ENCODE data around the gene SEPSECS.

Gene SEPSECS

DNA sequence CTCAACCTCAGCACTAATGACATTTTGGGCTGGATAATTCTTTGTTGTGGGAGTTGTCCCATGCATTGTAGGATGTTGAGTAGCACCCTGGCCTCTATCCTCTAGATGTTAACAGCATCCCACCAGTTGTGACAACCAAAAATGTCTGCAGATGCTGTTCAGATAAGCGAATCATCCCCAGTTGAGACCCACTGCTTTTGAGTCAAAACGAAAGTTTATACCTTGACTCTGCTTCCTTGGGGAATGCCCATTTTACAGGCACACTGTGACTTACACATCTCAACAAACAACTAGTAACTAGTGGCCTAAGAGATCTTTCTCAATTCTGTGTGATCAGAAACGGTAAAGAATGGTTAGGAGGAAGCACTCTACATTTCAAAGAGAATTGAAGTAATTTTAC lies 37.0 kb downstream of the SEPSECS start:
- Histone ChIP-seq H3K4me1 (no peaks in the 10 kb centered on the region), H3K9me3 (ENCODE audit: control insufficient read depth, low read length) (no peaks in the 10 kb centered on the region), H3K4me3 (ENCODE audit: low read depth, low read length) (no peak overlapping the region), H3K79me2 (no peaks in the 10 kb centered on the region), H3K27me3 (ENCODE audit: control insufficient read depth, insufficient read depth, low read length) (no peaks in the 10 kb centered on the region), H3K36me3 (ENCODE audit: control insufficient read depth, insufficient read depth, low read length) (no peaks in the 10 kb centered on the region), H2AFZ (no peak overlapping the region), H3K4me2 (ENCODE audit: low read length) (no peak overlapping the region), H3K27ac (no peak overlapping the region), H3K9ac (no peak overlapping the region)
- TF ChIP-seq, protein P1, sequence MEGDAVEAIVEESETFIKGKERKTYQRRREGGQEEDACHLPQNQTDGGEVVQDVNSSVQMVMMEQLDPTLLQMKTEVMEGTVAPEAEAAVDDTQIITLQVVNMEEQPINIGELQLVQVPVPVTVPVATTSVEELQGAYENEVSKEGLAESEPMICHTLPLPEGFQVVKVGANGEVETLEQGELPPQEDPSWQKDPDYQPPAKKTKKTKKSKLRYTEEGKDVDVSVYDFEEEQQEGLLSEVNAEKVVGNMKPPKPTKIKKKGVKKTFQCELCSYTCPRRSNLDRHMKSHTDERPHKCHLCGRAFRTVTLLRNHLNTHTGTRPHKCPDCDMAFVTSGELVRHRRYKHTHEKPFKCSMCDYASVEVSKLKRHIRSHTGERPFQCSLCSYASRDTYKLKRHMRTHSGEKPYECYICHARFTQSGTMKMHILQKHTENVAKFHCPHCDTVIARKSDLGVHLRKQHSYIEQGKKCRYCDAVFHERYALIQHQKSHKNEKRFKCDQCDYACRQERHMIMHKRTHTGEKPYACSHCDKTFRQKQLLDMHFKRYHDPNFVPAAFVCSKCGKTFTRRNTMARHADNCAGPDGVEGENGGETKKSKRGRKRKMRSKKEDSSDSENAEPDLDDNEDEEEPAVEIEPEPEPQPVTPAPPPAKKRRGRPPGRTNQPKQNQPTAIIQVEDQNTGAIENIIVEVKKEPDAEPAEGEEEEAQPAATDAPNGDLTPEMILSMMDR (IDR thresholded peaks at IDR 0.05) = no peak

DNA sequence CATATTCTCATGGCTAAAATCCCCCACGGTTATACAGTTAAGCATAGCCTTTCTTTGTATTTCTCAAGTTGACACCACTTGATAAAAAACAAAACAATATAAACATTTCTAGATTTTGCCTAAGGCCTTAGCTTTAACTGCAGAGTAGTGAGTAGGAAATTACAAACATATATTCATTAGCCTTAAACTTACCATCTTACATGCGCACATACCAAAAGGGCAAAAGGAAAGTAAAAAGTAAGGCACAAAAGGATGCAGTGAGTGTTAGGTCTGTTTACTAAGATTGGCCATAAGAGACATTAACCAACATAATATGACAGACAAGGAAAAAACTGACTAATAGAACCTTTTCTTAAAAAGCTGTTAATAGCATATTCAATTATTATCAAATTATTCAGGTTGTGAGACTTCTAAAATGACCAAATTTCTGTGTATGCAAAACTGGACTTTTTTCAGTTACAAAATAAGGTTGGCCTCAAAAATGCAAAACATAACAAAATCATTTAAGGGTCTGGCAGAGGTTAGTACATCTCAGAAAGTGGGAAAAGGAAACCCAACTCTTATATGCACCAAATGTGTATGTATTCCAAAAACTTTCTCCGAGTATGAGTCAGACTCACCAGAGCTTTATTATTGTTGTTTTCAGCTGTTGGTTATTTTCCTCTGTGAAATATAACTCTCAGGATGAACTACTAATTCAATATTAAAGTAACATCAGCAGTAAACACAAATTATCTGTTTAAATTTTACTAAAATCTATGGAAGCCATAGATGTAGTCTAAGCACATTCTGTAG lies 39.9 kb downstream of the SEPSECS start:
- Histone ChIP-seq H2AFZ (no peak overlapping the region), H3K79me2 (no peaks in the 10 kb centered on the region), H3K27me3 (ENCODE audit: control insufficient read depth, insufficient read depth, low read length) (no peaks in the 10 kb centered on the region), H3K9ac (no peak overlapping the region), H3K36me3 (ENCODE audit: control insufficient read depth, insufficient read depth, low read length) (no peaks in the 10 kb centered on the region), H3K9me3 (ENCODE audit: control insufficient read depth, low read length) (no peaks in the 10 kb centered on the region), H3K4me2 (ENCODE audit: low read length) (no peak overlapping the region), H3K4me1 (peaks cover 4% of the 10 kb centered on the region), H3K27ac (no peak overlapping the region), H3K4me3 (ENCODE audit: low read depth, low read length) (no peak overlapping the region)
- TF ChIP-seq, protein P1 (IDR thresholded peaks at IDR 0.05) = no peak

DNA sequence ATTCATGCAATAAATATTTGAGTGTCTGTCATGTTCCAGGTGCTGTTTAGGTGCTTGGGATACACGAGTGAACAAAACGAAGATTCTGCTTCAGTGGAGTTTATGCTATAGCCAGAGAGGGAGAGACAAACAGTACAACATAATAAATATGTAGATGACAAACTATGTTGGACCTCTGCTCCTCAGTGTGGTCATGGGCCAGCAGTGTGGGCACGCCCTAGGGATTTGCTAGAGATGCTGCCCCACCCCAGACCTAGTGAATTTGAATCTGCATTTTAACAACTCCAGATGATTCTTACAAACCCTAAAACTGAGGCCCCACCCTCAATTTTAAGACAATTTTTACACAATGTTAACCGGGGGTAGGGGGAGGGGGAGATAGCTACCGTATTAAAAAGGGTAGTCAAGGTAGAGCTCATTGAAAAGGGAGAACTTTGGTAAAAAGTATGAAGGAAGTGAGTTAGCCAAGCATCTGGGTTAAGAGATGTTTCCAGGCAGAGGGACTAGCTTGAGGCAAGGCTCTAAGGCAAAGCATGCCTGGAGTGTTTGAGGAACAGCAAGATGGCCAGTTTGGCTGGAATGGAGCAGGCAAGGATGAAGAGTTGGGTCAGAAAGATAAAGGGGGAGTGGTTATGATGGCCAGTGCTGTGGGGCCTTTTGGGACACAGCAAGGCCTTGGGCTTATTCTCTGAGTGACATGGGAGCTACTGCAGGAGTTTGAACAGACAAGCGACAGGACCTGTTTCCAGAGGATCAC lies 42.4 kb downstream of the SEPSECS start:
- Histone ChIP-seq H3K36me3 (ENCODE audit: control insufficient read depth, insufficient read depth, low read length) (no peaks in the 10 kb centered on the region), H3K9me3 (ENCODE audit: control insufficient read depth, low read length) (no peaks in the 10 kb centered on the region), H3K27me3 (ENCODE audit: control insufficient read depth, insufficient read depth, low read length) (no peaks in the 10 kb centered on the region), H3K4me2 (ENCODE audit: low read length) (no peak overlapping the region), H3K4me1 (peaks cover 4% of the 10 kb centered on the region), H3K79me2 (no peaks in the 10 kb centered on the region), H3K4me3 (ENCODE audit: low read depth, low read length) (no peak overlapping the region), H3K27ac (no peak overlapping the region), H2AFZ (no peak overlapping the region), H3K9ac (no peak overlapping the region)
- TF ChIP-seq, protein P1 (IDR thresholded peaks at IDR 0.05) = no peak

DNA sequence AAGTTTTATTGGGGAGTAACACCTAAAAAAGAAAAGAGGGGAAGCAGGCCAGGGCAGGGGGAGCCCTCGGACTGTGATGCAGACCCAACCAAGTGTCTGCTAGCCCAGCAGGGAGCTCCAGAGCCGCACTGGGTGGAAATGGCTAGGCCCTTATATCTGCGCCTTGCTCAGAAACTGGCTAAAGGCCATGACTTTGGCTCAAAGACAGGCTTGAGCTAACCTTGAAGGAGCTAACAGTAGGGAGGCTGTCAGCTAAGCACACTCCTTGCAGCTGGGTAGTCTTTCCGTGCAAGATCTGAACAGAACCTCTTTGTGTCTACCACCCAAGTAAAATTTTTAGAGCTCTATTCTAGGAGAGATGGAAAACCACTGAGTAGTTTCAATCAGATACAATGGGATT lies 43.0 kb downstream of the SEPSECS start:
- Histone ChIP-seq H3K9me3 (ENCODE audit: control insufficient read depth, low read length) (no peaks in the 10 kb centered on the region), H3K4me2 (ENCODE audit: low read length) (no peak overlapping the region)

More for the DNA sequence above, 43.0 kb downstream of the SEPSECS start:
- H2AFZ ChIP-seq = peak overlapping the region; percentile 47
- no peak overlapping the region for H3K27ac ChIP-seq
- peaks cover 4% of the 10 kb centered on the region for H3K4me1 ChIP-seq
- no peaks in the 10 kb centered on the region for H3K27me3 ChIP-seq (ENCODE audit: control insufficient read depth, insufficient read depth, low read length)
- H3K4me3 ChIP-seq (ENCODE audit: low read depth, low read length) = no peak overlapping the region
- H3K9ac ChIP-seq = no peak overlapping the region
- no peaks in the 10 kb centered on the region for H3K79me2 ChIP-seq
- TF ChIP-seq, protein P1 (IDR thresholded peaks at IDR 0.05) = no peak
- H3K36me3 ChIP-seq (ENCODE audit: control insufficient read depth, insufficient read depth, low read length) = no peaks in the 10 kb centered on the region

All from parathyroid adenoma (tissue), 2 donors.